RWPE2 (cell line): ENCODE measurements around the gene MPC2.

Experiments
- ATAC-seq: fragments of 200-7000 bp; cut with Tn5 transposase; 3 replicates; pipeline ENCODE4 v1.9.1; 2021; ENCODE audit warnings: low read depth
- DNase-seq: peaks from one replicate; pipeline ENCODE4 v3.0.0-alpha.2; 2020; ENCODE audit warnings: low spot score
- H3K27ac ChIP-seq: fragments of 450-650 bp; 2 replicates; pipeline ENCODE4 v1.5.1; 2017; ENCODE audit warnings: mild to moderate bottlenecking; ENCODE audit not compliant: poor library complexity, severe bottlenecking
- H3K27me3 ChIP-seq: fragments of 250-450 bp; sonication (Bioruptor Pico); 2 replicates; pipeline ENCODE4 v1.5.1; 2021; ENCODE audit warnings: mild to moderate bottlenecking, moderate library complexity; ENCODE audit not compliant: insufficient read depth, poor library complexity, severe bottlenecking
- H3K36me3 ChIP-seq: fragments of 250-450 bp; sonication (Bioruptor Pico); 2 replicates; pipeline ENCODE4 v1.5.1; 2020; ENCODE audit warnings: low read depth, mild to moderate bottlenecking, moderate library complexity
- H3K4me1 ChIP-seq: fragments of 250-450 bp; sonication (Bioruptor Pico); 2 replicates; pipeline ENCODE4 v1.5.1; 2021; ENCODE audit warnings: mild to moderate bottlenecking, moderate library complexity; ENCODE audit not compliant: insufficient read depth, poor library complexity, severe bottlenecking
- H3K4me3 ChIP-seq: fragments of 250-450 bp; sonication (Bioruptor Pico); 2 replicates; pipeline ENCODE4 v1.5.1; 2021; ENCODE audit warnings: mild to moderate bottlenecking, moderate library complexity; ENCODE audit not compliant: severe bottlenecking
- H3K9me3 ChIP-seq: fragments of 250-450 bp; sonication (Bioruptor Pico); 2 replicates; pipeline ENCODE4 v1.5.1; 2021; ENCODE audit warnings: mild to moderate bottlenecking, moderate library complexity; ENCODE audit not compliant: severe bottlenecking
- TF ChIP-seq, protein P1 (sequence below): fragments of 450-650 bp; IDR thresholded peaks from one replicate; pipeline ENCODE4 v1.5.1; 2017; ENCODE audit warnings: mild to moderate bottlenecking, moderate library complexity; ENCODE audit not compliant: poor library complexity, severe bottlenecking

Gene MPC2

DNA sequence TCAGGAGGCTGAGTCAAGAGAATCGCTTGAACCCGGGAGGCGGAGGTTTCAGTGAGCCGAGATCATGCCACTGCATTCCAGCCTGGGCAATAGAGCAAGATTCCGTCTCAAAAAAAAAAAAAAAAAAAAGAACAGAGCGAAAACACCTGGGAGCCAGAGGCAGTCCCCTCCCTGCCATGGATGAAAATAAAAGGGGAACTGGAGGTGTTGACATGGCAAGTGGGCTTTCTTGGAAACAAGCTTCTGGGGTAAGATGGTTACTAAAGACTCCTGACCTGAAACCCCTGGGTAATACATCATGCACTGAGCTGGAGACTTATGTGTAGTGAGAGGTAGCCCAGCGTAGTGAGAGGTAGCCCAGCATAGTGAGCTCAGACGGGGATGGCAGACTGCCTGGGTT is 54.5 kb downstream of the MPC2 start:
- Histone ChIP-seq H3K9me3 (no peaks in the 10 kb centered on the region), H3K4me3 (no peak overlapping the region), H3K27ac (no peak overlapping the region), H3K27me3 (no peaks in the 10 kb centered on the region), H3K36me3 (no peaks in the 10 kb centered on the region), H3K4me1 (no peaks in the 10 kb centered on the region)
- TF ChIP-seq, protein P1, sequence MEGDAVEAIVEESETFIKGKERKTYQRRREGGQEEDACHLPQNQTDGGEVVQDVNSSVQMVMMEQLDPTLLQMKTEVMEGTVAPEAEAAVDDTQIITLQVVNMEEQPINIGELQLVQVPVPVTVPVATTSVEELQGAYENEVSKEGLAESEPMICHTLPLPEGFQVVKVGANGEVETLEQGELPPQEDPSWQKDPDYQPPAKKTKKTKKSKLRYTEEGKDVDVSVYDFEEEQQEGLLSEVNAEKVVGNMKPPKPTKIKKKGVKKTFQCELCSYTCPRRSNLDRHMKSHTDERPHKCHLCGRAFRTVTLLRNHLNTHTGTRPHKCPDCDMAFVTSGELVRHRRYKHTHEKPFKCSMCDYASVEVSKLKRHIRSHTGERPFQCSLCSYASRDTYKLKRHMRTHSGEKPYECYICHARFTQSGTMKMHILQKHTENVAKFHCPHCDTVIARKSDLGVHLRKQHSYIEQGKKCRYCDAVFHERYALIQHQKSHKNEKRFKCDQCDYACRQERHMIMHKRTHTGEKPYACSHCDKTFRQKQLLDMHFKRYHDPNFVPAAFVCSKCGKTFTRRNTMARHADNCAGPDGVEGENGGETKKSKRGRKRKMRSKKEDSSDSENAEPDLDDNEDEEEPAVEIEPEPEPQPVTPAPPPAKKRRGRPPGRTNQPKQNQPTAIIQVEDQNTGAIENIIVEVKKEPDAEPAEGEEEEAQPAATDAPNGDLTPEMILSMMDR = no peak
- DNase-seq (no peak), ATAC-seq (no peak)

DNA sequence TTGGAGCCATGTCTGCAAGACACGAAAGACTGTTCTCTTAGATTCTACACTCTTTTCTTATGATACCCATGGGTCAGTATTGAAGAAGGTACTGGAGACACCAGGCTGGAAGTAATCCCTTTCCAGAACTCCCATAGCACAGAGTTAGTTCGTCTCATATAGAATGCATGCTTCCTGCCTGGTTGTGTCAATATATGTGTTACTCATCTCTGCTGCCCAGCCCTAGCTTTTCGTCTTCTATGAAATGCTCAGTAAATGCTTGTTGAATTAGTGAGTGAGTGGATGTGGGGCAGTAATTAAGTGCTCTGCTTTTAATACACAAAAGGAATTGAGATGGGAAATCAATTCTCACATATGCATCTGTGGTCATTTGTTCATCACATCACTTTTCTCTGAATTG is 55.1 kb downstream of the MPC2 start:
- TF ChIP-seq, protein P1 = no peak
- Histone ChIP-seq H3K4me3 (no peak overlapping the region), H3K27me3 (no peaks in the 10 kb centered on the region), H3K27ac (no peak overlapping the region), H3K4me1 (no peaks in the 10 kb centered on the region), H3K36me3 (no peaks in the 10 kb centered on the region), H3K9me3 (no peaks in the 10 kb centered on the region)
- ATAC-seq = peak; percentile 89
- no peak for DNase-seq

DNA sequence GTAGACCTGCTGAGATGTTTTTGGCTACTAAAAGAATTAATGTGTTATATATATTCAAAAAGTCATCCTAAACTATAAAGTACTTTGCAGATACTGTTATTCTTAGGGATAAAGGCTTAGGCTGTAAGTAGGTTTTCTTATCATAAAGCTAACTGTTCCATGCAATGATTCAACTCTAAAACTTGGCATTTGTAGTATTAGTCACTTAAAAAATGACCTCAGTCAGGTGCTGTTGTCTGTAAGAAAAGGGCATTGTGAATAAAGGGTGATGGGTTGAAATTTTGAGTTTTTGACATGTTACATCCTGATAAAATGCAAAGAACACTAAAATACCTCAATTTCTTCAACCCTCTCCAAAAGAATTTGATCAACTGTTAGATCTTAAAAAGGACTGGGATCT is 55.8 kb downstream of the MPC2 start:
- Histone ChIP-seq H3K27ac (no peak overlapping the region), H3K9me3 (no peaks in the 10 kb centered on the region), H3K27me3 (no peaks in the 10 kb centered on the region), H3K4me1 (no peaks in the 10 kb centered on the region), H3K4me3 (no peak overlapping the region), H3K36me3 (no peaks in the 10 kb centered on the region)
- TF ChIP-seq, protein P1 = no peak
- DNase-seq (no peak), ATAC-seq (peak; percentile 38; the same call in 1 of the 3 replicates)

DNA sequence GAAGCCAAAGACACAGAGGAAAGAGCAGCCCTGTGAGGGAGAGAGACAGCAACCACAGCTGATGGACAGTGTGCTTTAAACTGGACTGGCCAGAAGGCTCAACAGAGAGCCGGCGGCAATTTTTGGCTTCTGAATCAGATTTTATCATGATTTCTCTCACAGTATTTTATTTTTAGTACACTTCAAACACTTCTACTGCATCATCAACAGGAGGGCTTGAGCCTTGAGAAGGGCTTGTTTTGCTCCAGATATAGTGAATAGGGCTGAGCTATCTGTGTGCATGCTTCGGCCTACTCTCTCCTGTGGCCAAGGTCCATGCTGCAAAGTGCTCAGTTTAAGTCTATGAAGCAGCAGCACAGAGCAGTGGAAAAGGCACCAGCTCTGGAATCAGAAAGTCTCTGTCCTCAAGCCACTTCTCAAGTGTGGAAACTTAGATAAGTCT is 56.3 kb downstream of the MPC2 start:
- no peaks in the 10 kb centered on the region for H3K9me3 ChIP-seq
- H3K36me3 ChIP-seq = no peaks in the 10 kb centered on the region
- no peak overlapping the region for H3K27ac ChIP-seq
- no peaks in the 10 kb centered on the region for H3K27me3 ChIP-seq
- no peak for ATAC-seq
- no peaks in the 10 kb centered on the region for H3K4me1 ChIP-seq
- DNase-seq = no peak
- TF ChIP-seq, protein P1 = no peak
- no peak overlapping the region for H3K4me3 ChIP-seq

DNA sequence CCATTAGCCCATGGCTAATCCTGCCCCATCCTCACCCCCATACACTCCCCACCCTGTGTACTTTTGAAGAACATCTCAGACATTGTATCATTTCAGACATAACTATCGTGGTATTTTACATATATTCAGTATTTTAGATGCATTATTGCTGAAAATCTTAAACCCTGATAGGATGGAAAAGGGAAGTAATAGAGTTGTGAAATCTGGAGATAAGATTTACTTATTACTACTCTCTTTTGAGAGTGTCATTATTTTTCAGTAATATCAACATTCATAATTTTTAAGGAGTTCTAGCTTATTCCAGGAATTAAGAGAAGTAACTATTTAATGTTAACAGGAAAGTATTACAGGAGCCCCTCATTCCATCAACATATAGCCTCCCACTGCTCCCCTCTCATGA is 57.4 kb downstream of the MPC2 start:
- ATAC-seq = no peak
- H3K4me3 ChIP-seq = no peak overlapping the region
- H3K9me3 ChIP-seq = no peaks in the 10 kb centered on the region
- no peaks in the 10 kb centered on the region for H3K36me3 ChIP-seq
- H3K4me1 ChIP-seq = no peaks in the 10 kb centered on the region
- H3K27me3 ChIP-seq = no peaks in the 10 kb centered on the region
- no peak for DNase-seq
- TF ChIP-seq, protein P1 = no peak
- no peak overlapping the region for H3K27ac ChIP-seq
